Parathyroid adenoma (tissue), 2 donors: ENCODE results near the gene TUBG1.

Experiments
- H2AFZ ChIP-seq: fragments of 300-600 bp; sonication (generic); one replicate; pipeline ENCODE4 v1.7.0; 2017; ENCODE audit warnings: antibody characterized with exemption, mild to moderate bottlenecking
- H3K27ac ChIP-seq: fragments of 300-600 bp; sonication (generic); one replicate; pipeline ENCODE4 v1.7.0; 2017
- H3K27me3 ChIP-seq: fragments of 300-600 bp; sonication (generic); one replicate; pipeline ENCODE4 v1.7.0; 2017; ENCODE audit warnings: low read length; ENCODE audit not compliant: control insufficient read depth, insufficient read depth
- H3K36me3 ChIP-seq: fragments of 300-600 bp; sonication (generic); one replicate; pipeline ENCODE4 v1.7.0; 2017; ENCODE audit warnings: low read length; ENCODE audit not compliant: control insufficient read depth, insufficient read depth
- H3K4me1 ChIP-seq: fragments of 300-600 bp; sonication (generic); one replicate; pipeline ENCODE4 v1.7.0; 2017; ENCODE audit warnings: control low read depth
- H3K4me2 ChIP-seq: fragments of 300-600 bp; sonication (generic); one replicate; pipeline ENCODE4 v1.7.0; 2017; ENCODE audit warnings: low read length
- H3K4me3 ChIP-seq: fragments of 300-600 bp; sonication (generic); one replicate; pipeline ENCODE4 v1.7.0; 2017; ENCODE audit warnings: low read depth, low read length
- H3K79me2 ChIP-seq: fragments of 300-600 bp; sonication (generic); one replicate; pipeline ENCODE4 v1.7.0; 2017; ENCODE audit warnings: control low read depth
- H3K9ac ChIP-seq: fragments of 300-600 bp; sonication (generic); one replicate; pipeline ENCODE4 v1.7.0; 2017; ENCODE audit warnings: mild to moderate bottlenecking
- H3K9me3 ChIP-seq: fragments of 300-600 bp; sonication (generic); one replicate; pipeline ENCODE4 v1.7.0; 2017; ENCODE audit warnings: low read length; ENCODE audit not compliant: control insufficient read depth
- TF ChIP-seq, protein P1 (sequence below): fragments of 300-600 bp; sonication (generic); IDR thresholded peaks from one replicate; pipeline ENCODE4 v1.7.0; 2017; ENCODE audit warnings: antibody characterized with exemption, mild to moderate bottlenecking
- donor health status: primary hyperparathyroidism.

Gene TUBG1

GRCh38 chr17:42565523-42566214, 43.8 kb upstream of the TUBG1 start:
- Histone ChIP-seq H3K27ac (peak overlapping the region; percentile 87), H3K4me3 (no peak overlapping the region), H2AFZ (no peak overlapping the region), H3K79me2 (peaks cover 29% of the 10 kb centered on the region), H3K9ac (no peak overlapping the region), H3K27me3 (no peaks in the 10 kb centered on the region), H3K4me2 (peak overlapping the region; percentile 98), H3K36me3 (no peaks in the 10 kb centered on the region), H3K9me3 (no peaks in the 10 kb centered on the region), H3K4me1 (peaks cover 24% of the 10 kb centered on the region)
- TF ChIP-seq, protein P1, sequence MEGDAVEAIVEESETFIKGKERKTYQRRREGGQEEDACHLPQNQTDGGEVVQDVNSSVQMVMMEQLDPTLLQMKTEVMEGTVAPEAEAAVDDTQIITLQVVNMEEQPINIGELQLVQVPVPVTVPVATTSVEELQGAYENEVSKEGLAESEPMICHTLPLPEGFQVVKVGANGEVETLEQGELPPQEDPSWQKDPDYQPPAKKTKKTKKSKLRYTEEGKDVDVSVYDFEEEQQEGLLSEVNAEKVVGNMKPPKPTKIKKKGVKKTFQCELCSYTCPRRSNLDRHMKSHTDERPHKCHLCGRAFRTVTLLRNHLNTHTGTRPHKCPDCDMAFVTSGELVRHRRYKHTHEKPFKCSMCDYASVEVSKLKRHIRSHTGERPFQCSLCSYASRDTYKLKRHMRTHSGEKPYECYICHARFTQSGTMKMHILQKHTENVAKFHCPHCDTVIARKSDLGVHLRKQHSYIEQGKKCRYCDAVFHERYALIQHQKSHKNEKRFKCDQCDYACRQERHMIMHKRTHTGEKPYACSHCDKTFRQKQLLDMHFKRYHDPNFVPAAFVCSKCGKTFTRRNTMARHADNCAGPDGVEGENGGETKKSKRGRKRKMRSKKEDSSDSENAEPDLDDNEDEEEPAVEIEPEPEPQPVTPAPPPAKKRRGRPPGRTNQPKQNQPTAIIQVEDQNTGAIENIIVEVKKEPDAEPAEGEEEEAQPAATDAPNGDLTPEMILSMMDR: no peak

DNA sequence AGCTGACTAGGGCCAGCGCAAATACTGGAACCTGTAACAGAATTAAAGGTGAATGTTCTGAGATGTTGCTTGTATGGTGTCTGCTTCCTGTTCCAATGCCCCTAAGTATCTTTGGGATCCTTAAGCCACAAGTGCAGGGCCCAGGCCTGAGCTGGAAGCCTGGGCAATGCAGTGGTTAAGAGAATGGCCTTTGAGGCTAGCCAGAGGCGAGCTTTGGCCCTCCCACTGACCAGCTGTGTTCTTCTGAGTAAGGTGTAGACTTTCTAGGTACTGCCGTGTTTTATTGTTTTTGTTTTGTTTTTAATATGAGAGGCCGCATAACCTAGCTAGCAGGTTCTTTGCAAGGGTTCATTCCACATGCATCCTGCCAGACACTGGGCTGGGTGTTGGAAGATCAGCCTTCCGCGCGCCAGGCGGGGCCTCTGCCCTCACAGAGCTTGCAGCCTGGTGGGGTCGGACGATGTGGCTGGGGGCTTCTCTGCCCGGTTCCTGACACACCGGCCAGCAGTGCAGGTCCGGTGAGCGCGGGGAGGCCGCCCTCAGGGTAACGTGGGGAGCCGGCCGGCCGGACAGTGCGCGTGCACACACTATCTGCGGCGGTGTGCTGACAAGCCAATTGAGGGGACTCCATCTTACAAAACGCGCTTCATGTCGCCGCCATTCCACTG, 43.1 kb upstream of the TUBG1 start:
- H3K4me3 ChIP-seq: peak overlapping the region; percentile 80
- TF ChIP-seq, protein P1: no peak
- no peaks in the 10 kb centered on the region for H3K36me3 ChIP-seq
- peak overlapping the region; percentile 72 for H3K9ac ChIP-seq
- H3K27me3 ChIP-seq: no peaks in the 10 kb centered on the region
- H3K4me2 ChIP-seq: peak overlapping the region; percentile 98
- peaks cover 29% of the 10 kb centered on the region for H3K79me2 ChIP-seq
- peak overlapping the region; percentile 96 for H2AFZ ChIP-seq
- peak overlapping the region; percentile 87 for H3K27ac ChIP-seq
- peaks cover 24% of the 10 kb centered on the region for H3K4me1 ChIP-seq
- H3K9me3 ChIP-seq: no peaks in the 10 kb centered on the region

DNA sequence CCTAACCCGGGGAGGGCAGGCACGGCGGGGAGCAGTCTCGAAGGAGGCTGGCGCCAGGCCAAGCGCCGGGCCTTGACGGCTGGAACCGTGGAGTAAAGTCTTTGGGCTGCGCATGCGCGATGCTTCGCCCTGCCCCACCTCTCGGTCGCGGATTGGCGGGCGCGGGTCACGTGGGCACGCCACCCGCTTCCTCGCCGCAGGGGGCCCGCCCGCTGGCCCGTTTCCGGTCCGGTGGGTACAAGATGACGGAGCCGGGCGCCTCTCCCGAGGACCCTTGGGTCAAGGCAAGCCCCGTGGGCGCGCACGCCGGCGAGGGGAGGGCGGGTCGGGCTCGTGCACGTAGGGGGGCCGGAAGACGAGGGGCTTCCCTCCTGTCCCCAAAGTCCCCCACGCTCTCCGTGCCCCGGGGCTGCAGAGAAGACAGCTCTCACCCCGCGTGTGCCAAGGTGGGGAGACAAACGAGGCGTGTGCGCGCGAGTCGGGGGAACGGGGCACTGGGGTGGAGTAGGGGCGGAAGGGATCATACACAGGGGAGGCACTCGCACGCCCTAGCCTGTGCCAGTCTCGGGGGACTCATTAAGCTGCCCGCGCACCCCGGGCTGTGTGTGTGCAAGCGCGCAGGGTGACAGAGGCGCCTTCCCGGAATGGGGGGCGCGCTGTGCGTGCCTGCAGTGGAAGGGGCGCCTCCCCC, 42.5 kb upstream of the TUBG1 start, which contains the start of gene MLX:
TSS of gene MLX (plus strand) at position 218 of the 691 bp plus-strand sequence. CDS start at position 243, 25 bp downstream.
- Histone ChIP-seq H3K9ac (peak within 1 kb of the TSS; percentile 72), H2AFZ (peak within 1 kb of the TSS; percentile 96), H3K9me3 (no peaks in the 10 kb centered on the region), H3K79me2 (peaks cover 28% of the 10 kb centered on the region), H3K4me3 (peak within 1 kb of the TSS; percentile 80), H3K4me2 (peak within 1 kb of the TSS; percentile 98), H3K36me3 (no peaks in the 10 kb centered on the region), H3K27ac (peak within 1 kb of the TSS; percentile 87), H3K27me3 (no peaks in the 10 kb centered on the region), H3K4me1 (peaks cover 24% of the 10 kb centered on the region)
- TF ChIP-seq, protein P1: no peak

DNA sequence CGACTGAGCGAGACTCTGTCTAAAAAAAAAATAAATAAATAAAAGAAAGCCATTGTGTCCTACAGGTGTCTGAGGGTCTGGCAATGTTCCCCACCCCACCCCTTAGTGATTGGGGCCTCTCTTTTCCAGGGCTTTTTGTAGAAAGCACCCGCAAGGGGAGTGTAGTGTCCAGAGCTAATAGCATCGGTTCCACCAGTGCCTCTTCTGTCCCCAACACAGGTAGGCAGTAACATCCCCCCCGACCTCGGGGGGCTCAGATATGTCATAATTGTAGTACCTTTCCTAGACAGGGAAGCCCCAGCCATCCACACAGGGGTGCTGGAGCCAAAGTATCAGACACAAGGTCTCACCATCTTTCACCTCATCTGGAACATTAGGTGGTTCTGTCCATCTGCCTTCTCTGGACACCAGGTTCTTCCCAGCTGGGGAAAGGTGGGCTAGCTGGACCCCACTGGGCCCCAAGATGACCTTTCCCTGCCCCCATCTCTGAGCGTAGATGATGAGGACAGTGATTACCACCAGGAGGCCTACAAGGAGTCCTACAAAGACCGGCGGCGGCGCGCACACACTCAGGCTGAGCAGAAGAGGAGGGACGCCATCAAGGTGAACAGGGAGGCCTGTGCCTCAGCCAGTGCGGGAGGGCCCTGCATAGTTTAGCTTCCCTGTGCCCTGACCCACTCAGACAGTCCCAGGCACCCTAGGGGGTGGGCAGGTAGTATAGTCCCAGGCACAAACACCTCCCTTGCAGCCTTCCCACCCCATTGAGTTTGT, 41.0 kb upstream of the TUBG1 start:
- no peak overlapping the region for H3K27ac ChIP-seq
- H3K9ac ChIP-seq: no peak overlapping the region
- peaks cover 16% of the 10 kb centered on the region for H3K4me1 ChIP-seq
- no peaks in the 10 kb centered on the region for H3K36me3 ChIP-seq
- no peaks in the 10 kb centered on the region for H3K9me3 ChIP-seq
- TF ChIP-seq, protein P1: no peak
- H2AFZ ChIP-seq: no peak overlapping the region
- no peaks in the 10 kb centered on the region for H3K27me3 ChIP-seq
- H3K79me2 ChIP-seq: peaks cover 13% of the 10 kb centered on the region
- no peak overlapping the region for H3K4me2 ChIP-seq
- H3K4me3 ChIP-seq: no peak overlapping the region
